ENCODE results near the gene GAP43.

GAP43 gene

DNA sequence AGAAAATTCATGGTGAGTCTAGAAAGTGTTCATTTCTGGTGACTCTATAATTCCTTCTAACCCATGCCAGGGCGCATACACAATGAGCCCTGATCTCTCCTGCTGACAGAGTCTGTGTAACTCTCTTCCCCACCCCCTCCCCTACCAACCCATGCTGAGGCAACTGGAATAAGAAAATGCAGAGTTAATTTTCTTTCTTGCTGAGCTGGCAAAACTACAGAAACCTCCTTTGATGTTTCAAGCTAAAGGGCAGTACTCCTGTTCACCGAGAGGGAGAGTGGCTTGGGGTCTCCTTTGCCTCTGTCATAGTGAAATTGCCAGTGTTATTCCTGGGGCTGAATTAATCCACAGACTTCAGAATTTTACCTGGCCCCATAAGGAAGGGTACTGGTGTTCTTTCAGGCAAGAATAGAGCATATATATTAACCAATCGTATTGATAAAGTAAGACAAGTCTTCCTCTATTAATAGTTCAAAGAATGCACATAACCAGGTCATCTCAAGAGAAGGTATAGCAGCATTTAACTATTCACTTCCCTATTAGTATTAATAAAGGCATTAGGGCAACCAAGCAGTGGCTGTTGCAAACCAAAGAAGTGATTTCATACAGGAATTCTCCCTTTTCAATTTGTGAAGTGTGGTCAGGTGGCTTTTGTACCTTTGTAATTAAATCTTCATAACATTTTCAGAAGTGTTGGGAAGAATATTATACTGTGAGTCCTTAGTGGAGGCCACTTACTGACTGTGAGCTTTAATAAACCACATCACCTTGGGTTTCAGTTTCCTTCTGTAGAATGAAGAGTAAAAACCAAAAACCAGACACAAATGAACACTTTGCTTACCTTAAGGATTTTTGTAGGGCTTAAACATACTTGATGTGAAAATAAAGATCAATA lies 4.1 kb downstream of the GAP43 start:
- DNase-seq, result no peak

DNA sequence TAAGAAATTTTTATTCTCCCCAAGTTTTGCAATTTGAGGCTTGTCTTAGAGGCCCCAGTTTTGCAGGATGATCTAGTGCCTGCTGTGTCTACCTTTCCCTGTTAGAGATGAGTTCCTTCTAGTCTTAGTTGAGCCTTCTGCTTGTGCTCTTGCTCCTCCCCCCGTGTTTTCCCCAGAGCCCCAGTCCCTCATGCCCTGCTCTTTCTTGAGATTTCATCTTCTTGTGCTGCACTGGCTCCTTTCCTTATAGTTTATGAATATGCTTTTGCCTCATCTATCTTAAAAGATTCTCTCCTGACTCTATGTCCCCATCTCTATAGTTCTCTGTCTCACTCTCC lies 4.7 kb downstream of the GAP43 start:
- DNase-seq, result no peak

DNA sequence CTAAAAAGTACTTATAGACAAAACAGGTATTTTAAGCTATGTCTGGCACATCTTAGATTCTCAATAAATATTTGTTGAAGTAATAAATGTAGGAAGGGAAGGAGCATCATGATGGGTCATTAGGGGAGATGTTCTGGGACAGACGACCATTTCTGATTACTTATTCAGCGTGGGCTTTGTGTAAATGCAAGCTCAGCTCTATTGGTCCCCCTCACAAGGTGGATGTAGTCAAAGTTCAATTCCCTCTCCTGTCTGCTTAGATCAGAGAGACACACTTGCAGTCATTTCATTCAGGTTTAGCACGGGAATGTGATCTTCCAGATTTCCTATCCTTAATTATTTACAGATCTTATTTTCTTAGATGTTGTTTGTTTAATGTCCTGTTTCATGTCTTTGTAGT lies 7.5 kb downstream of the GAP43 start:
- DNase-seq, result no peak

DNA sequence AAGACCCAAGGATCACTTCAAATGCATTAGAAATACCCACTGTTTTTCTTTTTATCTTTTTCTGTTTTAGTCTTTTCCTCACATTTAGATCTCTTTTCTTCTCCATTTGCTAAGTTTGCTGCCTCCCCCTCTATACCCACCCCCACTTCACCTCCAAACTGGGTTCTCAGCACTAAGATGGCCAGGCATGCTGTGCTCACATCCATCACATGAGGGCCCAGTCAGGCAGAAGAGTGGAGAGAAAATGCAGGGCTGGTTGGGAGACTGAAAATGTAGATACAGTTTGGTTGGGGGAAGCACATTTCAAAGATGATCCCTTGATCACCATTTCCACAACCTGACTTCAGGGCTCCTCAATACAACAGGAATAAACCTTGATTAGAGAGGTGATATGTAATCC lies 8.7 kb downstream of the GAP43 start:
- DNase-seq, result no peak

DNA sequence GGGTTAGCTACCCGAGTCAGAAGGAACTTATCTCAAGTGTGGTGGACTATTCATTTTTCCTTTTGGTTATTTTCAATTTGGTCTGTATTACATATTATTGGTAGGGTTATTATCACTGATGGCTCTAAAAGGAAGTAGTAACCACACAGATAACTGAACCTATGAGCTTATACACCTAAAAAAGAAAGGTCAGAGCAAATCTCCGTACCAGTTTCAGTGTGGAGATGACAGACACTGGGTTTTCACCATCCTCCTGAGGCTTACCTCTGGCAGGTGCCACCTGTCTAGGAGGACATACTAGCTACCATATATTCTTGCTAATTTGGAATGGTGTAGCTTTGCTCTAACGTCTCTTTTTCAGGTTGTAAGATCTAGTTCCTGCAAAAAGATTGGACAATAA lies 10.2 kb downstream of the GAP43 start:
- DNase-seq, result no peak

DNA sequence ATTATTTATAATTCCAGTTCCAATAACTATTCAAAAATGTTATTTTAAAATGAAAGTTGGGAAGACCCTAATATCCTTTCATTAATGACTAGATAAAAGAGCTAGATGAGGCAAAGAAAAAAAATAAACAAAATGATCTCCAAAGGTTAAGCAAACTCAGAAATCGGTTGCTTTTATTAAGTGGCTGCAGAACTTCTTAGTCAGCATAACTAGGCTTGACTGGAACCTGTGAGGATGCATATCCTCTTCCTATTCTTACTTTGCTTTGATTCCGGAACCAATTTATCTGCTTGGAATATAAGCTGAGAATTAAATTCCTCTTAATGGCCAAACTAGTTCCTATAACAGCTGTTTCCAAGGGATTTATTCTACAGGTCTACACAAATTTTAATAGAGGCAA lies 10.7 kb downstream of the GAP43 start:
- DNase-seq, result no peak

DNA sequence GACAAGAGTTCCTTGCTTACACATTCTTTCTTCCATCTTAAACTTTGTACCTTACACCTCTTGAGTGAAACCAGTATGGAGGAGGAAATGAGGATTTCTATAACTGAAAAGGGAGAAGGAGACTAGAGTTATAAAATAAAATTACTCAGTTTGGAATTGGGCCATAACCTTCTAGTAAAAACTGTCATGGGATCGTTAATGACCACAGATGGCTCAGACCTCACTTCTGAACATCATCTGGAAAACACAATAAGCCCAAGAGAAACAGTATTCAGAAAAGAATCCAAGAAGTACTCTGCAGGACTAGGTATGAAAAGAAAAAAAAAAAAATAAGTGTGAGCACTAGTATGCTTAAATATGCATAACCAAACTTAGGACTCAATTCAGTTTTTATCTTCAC lies 12.1 kb downstream of the GAP43 start:
- DNase-seq, result no peak

DNA sequence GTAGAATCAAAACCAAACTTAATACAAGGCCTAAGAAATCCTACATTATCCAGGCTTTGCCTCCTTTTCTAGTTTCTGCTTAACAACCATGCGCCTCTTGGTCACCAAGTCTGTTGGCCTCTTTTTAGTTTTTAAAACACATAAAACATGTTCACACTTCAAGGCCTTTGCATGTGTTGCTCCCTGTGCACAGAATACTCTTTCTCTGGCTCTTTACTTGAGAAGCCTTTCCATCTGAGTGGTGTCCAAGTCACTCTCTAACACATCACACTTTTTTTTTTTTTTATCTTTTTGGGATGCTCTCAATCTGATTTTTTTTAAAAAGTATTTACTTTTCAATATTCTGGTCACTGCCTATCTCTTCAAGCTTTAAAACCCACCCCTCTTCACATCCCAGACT lies 14.9 kb downstream of the GAP43 start:
- no peak for DNase-seq

DNA sequence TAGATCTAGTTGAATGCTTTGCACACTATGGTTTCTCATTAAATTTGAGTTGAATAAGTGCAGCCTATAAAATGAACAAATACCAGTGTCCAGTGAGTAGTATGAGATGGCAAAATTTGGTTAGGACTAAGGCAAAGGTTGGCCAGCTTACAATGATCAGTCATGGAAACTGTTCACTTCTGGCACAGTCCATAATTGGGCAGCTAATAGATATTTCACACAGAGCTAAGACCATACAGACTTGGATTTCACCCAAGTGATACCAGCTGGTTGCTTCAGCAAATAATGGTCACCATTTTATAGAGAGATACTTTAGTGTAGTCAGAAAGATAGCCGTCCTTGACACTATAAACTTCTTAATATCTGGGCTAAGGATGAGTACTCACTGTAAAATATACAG lies 15.7 kb downstream of the GAP43 start:
- no peak for DNase-seq

DNA sequence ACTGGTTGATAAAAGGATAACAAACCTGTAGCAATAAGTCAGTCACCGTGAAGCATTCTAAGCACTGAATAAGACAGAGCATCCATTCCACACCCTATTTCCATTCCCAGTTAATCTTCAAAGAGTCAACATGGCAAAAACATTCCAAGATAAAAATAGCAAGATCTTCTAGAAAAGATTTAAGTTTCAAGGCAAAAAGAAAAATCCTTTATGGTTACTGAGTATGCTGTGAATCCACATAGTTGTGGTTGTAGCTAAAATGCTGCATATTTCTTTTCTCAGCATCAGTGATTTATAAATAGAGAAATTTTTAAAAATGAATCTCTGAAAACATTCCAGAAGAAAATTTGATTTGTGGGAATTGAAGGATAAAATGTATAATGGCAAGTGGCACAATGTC lies 21.1 kb downstream of the GAP43 start:
- no peak for DNase-seq

DNA sequence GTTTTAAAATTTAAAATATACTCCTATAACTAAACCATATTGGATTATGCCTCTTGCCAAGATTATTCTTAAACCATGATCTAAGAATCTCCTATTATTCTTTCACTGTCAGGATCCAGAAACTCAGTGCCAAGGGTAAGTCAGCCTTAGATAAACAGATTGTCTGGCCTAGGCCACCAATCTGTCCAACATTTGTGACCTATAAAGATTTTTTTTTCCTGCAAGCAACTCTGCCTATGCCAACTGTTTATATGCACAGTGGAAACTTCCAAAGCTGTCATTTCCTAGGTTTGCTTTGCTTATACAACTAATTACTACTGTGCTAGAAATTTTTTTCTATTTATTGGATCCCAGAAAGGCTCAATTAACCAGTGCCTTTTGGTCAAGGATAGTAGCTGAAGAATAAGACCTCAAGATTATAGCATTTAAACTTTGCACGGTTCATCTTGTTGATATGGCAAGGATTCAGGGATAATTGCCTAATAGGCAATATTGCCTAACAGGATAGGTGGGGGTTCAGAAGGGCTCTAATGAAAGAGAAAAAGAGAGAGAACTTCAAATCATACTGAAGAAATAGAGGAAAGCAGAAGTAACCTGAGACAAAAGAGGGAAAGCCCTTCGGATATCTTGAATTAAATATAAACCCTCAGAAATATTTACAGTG lies 22.8 kb downstream of the GAP43 start:
- no peak for DNase-seq

DNA sequence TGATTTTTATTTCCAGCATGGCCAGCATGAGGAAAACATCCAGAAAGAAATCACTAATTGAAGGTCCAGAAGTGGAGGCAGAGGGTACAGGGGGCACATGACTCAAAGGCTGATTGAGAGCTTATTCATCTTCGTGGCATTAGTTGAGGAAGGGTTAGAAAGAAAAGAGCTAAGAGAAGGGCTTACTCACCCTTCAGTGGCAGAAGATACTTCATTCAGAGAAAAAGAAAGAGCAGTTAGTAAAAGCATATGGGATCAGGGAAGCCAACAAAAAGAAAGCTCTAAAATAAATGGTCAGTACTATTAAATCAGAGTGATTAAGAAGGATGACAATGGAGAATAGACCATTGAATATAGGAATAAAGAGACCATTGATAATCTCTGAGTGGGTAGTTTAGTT lies 25.2 kb downstream of the GAP43 start:
- DNase-seq, result no peak

DNA sequence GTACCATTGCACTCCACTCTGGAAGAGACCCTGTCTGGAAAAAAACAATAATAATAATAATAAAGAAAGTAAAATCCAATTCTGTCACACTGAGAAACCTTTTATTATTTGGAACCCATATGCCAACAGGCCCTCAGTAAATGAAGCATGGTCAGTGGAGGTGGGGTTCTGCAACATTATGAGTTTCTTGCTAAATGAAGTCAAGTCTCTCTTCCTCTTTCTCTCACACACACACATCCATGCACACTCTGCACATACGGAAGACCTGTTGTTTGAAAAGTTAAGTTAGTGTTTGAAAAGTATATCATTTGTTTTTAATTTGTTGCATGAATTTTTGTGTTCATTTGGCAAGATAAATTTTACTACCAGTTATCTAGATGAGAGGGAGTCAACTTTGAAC lies 27.8 kb downstream of the GAP43 start:
- no peak for DNase-seq

DNA sequence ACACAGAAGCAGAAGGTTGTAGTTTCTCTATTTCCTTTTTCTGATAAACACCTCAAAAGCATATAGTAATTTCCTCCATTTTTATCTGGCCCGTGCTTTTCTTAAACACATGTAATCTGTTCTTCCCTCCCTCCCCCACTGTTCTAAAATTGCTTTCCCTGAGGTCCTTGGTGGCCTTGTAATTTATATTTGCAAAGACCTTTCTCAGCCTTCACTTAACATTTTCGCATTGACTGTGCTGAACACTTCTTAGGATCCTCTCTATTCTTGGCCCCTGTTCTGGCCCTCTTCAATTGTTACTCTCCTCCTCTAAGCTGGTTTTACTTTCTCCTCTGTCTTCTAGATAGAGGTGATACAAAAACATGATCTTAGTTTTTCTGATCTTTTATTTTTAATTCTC lies 28.3 kb downstream of the GAP43 start:
- DNase-seq, result no peak

DNA sequence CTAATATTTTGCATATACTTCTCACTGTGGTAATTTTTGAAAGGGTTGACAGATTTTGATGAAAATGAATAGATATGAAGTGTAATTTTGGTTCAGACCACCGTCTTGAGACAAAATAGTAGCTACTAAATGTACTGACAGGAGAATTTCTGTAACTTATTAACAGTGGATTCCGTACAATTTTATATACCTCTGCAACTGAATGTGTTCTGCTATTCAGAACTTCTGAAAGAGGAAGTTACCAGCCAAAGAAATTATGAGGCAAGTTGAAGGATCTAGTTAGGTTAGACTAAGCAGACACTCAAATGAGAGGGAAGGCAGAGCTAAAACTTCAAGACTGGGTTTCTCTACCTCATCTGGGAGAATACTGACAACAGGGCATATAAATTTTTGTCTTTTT lies 29.4 kb downstream of the GAP43 start:
- no peak for DNase-seq

DNA sequence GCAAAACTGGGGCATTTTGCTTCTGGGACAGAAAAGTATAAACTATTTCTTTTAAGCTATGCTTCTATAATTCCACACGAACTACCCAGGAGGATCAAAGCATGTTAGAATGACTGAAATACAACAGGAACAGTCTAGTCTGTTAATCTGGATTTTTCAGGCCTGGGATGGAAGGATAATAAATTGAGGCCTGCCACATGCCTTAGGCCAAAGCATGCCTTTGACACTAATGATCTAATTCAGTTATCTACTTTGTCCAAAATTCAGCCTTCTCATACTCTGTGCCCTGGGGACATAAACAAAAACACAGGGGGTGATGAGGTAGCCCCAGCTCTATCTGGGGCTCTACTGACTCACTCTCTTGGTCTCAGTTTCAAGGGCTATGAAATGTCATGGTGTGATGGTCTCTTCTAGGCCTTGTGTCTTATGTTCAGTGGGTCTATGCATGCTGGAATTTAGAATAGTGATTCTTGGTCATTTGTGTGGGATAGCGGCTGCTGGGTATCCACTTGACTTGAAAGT lies 32.5 kb downstream of the GAP43 start:
- DNase-seq, result no peak

DNA sequence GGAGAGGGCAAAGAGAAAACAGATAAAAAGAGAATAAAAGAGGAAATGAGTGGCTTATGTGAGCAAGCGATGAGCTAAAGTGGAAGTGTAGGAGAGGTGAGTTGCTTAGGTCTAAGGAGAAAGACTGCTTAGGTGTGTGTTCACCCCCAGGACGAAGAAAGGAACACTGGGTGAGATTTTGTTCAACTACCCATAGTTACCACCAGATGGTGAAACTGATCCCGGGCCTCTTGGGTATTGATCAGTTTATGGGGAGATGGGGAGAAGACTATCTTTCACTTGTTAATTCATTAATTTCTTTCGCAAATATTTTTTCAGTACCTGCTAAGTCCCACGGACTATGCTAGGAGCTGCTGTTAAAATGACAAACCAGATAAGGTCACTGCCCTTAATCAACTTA lies 33.9 kb downstream of the GAP43 start:
- no peak for DNase-seq

DNA sequence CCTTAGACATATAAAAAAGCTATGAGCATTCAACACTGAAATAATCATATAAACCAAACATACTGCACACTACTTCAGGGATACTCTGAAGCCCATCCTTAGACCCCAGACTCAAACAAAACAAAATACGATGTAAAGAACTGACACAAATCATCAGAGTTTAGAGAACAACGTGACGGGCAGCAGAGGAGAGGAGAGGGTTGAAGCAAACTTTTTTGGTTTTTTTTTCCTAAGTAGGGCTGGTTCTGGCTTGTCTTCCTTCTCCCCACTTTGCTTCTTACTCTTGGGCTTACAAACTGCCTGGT lies 34.7 kb downstream of the GAP43 start:
- no peak for DNase-seq

DNA sequence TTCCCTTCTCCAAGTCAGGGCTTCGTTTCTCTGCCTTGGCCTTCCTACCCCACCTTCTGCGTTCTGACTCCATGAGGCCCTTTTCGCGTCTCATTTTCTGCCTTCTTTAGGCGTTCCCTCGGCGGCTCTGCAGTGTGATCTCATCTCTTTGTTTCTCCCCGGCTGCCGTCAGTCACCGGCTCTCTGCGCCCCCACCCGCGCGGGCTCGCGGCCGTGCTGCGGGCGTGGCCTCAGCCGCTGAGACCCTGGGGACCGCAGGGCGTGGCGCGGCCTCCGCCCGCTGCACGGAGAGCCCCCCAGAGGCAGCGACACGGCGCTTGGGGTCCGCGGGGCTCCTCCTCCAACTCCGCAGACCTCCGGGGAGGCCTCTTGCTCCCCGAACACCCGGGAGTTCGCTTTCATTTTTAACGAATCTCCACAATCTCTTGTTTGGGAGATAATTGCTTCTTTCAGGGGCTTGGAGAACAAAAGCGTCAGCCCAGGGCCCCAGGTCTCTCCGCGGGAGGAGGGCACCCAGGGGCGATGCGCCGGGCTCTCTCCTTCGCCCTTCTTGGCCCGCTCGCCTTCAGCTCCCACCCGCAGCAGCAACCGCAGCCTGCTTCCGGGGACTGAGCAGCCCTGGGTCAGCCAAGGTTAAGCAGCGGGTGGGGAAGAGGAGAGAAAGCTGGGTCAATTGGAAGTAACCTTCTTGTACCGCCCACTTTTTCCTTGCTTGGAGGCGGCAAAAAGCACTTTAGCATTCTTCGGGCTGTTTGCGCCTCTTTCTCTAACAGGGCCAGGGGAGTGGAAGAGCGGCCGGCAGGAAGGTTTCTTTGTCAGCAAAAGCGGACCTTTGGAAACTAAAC lies 35.2 kb downstream of the GAP43 start:
- DNase-seq, result peak; percentile 69 to 72

DNA sequence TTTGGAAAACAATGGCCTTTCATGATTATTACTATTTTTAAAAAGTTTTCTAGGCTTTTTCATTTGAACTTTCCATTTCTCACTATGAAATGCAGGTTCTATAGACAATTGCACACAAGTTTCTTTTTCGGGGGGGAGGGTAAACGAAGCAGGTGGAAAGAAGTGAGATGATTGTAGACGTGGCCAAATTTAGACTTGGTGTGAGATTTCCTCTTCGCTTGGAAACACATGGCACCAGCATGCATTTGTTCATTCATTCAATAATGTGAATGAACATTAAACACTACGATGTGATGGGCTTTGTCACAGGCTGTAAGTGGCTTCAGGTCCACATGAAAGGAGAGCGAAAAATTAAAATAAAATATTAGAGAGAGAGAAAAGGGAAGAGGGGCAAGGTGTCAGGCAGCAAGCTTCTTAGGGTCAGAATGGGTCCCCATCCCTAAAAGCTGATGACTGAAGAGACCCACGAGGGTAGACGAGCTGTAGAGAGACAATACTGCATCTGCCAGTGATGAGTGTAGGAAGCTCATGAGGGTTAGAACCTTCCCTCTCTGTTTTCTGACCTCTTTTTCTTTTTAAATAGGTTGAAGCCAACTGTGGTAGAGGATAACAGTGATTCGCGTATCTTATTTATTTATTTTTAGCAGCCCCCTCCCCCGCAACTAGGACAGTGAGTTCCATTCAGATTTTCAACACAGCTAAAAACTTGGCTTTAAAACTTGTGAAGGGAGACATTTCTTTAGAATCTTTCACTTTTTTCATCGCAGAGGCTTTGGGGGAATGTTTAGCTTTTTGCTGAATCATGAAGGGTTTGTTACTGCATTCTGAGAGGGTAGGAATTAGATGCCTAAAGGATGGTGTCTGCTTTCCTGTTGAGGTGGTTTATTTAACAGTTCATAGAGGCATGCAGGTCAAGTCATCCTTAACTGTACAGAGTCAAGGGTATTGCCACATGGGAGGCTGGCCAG lies 36.2 kb downstream of the GAP43 start:
- DNase-seq, result no peak

DNA sequence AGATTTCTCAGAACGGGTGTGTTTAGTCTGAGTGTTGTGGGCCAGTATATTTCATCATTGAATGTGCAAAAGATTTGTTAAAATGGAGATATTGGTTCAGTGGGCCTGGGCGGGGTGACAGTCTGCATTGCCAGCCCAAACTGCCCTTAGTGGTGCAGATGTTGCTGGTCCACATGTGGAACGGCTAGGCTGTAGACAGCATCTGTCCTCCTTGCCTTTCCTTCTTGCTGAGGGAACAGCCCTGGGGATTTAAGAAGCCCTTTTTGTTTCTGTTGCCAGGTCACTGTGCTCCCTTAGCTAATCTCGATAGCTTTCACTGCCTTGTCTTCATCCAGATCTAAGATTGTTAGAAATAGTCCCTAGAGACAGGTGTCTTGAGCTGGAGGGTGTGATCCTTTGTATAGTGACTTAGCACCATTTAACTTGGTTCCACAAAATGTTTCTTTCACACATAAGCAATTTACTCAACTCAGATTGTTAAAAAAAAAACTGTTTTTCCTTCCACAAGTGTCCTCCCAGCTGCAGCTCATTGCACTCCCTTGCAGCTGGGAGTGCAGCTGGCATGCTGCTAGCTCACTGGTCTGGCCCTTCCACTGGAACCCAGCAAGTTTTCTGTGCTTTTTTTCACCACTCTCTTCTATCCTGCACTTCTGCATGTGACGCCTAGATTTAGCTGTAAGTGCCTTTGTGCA lies 37.5 kb downstream of the GAP43 start:
- DNase-seq, result no peak

DNA sequence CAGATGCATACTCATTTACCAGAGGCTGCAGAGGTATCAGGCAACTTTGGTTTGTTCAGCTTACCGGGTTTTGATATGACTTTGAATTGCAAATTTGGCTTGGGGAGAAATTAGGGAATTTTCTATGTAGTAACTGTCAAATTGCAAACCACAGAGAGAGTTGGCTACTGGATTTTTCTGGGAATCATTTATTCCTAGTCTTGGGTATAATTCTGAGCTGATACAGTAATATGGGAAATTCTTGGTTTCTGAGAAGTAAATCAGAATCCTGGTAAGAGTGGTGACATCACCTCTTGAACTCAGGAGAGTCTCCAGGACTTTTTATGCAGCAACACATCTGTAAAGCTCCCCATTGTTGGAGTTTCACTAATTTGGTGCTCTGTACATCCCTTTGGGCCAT lies 39.0 kb downstream of the GAP43 start:
- no peak for DNase-seq
